Mucosa of rectum (tissue), 2 donors: Measurements from ENCODE around the gene QDPR.
"Not testable (repeated sequence)": the region's sequence is repeated elsewhere in the genome, so short reads cannot be mapped to it uniquely, and the experiment has no call there.

Source experiments
- H3K27ac ChIP-seq, 2 donors: one replicate each; pipeline ENCODE4 v1.7.0; 2013; ENCODE audit warnings: inconsistent platforms in 2 of 2, low read depth in 2 of 2, low read length in 2 of 2
- H3K27me3 ChIP-seq, 2 donors: one replicate each; pipeline ENCODE4 v1.7.0; 2013; ENCODE audit warnings: low read length in 2 of 2; ENCODE audit not compliant: control insufficient read depth in 2 of 2, insufficient read depth in 2 of 2
- H3K36me3 ChIP-seq, 2 donors: one replicate each; pipeline ENCODE4 v1.7.0; 2013; ENCODE audit warnings: low read length in 2 of 2; ENCODE audit not compliant: control insufficient read depth in 2 of 2, insufficient read depth in 2 of 2
- H3K4me1 ChIP-seq, 2 donors: one replicate each; pipeline ENCODE4 v1.7.0; 2013; ENCODE audit warnings: low read length in 2 of 2, mild to moderate bottlenecking in 1 of 2; ENCODE audit not compliant: control insufficient read depth in 2 of 2, insufficient read depth in 2 of 2
- H3K4me3 ChIP-seq, 2 donors: one replicate each; pipeline ENCODE4 v1.7.0; 2013; ENCODE audit warnings: low read length in 2 of 2
- H3K9ac ChIP-seq, 2 donors: one replicate each; pipeline ENCODE4 v1.7.0; 2013; ENCODE audit warnings: low read length in 2 of 2, low read depth in 1 of 2, mild to moderate bottlenecking in 1 of 2
- H3K9me3 ChIP-seq, 2 donors: one replicate each; pipeline ENCODE4 v1.7.0; 2013; ENCODE audit warnings: low read length in 2 of 2; ENCODE audit not compliant: control insufficient read depth in 2 of 2
- donor health status: healthy.
- donor health status: Normal muscosa, but diverticular disease.

The QDPR gene

DNA sequence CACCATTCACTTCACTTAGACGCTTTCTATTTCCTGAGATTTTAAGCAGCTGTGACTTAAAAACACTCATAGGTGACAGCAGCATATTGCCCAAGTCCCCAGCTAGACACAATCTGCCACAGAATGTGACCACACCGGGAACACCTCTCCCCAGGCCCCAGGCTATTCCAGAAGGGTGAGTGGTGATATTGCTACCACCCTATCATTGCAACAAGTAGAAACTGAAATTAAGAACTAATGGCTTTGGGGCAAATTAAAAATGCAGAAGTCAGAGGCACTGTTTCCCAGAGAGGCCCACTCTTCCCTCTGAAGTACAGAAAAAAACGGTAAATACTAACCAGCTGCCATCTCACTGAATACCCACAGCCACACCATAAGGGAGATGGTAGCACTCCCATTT is 35.0 kb downstream of the QDPR start:
- Histone ChIP-seq H3K4me1 (no peaks in the 10 kb centered on the region), H3K36me3 (no peaks in the 10 kb centered on the region), H3K27me3 (no peaks in the 10 kb centered on the region), H3K9me3 (no peaks in the 10 kb centered on the region), H3K4me3 (no peak overlapping the region), H3K9ac (no peak overlapping the region), H3K27ac (no peak overlapping the region)

- Histone ChIP-seq H3K36me3 (no peaks in the 10 kb centered on the region), H3K27ac (no peak overlapping the region), H3K27me3 (no peaks in the 10 kb centered on the region), H3K4me3 (no peak overlapping the region), H3K9ac (no peak overlapping the region), H3K4me1 (no peaks in the 10 kb centered on the region), H3K9me3 (no peaks in the 10 kb centered on the region)
Measured at GRCh38 chr4:17475481-17475880, 36.4 kb downstream of the QDPR start.

GRCh38 chr4:17469931-17470674 is 41.8 kb downstream of the QDPR start:
- H3K27ac ChIP-seq: no peak overlapping the region
- no peaks in the 10 kb centered on the region for H3K4me1 ChIP-seq
- H3K27me3 ChIP-seq: no peaks in the 10 kb centered on the region
- H3K9ac ChIP-seq: no peak overlapping the region
- H3K9me3 ChIP-seq: no peaks in the 10 kb centered on the region
- no peak overlapping the region for H3K4me3 ChIP-seq
- H3K36me3 ChIP-seq: no peaks in the 10 kb centered on the region

DNA sequence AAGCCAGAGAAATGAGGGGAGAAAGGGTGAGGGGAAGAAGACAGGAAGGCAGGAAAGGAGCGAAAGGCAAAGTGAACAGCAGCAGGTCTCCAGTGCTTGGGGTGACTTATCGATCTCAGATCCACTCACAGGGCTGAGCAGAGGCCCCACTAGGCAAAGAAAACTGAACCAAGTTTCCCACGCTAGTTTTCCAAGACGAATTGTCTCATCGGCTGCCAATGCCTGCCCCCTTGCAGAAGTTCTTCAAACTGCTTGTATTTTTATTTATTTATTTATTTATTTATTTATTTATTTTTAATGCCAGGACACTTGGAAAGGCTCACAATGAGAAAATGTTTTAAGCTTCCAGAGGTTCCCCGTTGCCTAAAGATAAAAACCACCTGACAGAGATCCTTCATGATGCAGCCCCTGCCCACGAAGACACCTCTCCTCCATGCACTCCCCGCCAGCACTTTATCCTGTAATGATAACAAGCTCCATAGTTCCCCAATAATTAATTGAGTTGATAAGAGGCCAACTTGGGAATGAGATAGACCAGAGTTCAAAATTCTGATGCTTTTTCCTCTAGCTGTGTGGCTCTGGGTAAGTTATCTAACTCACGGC is 43.2 kb downstream of the QDPR start:
- Histone ChIP-seq H3K9me3 (no peaks in the 10 kb centered on the region), H3K27ac (no peak overlapping the region), H3K4me1 (no peaks in the 10 kb centered on the region), H3K9ac (no peak overlapping the region), H3K27me3 (no peaks in the 10 kb centered on the region), H3K36me3 (no peaks in the 10 kb centered on the region), H3K4me3 (no peak overlapping the region)

DNA sequence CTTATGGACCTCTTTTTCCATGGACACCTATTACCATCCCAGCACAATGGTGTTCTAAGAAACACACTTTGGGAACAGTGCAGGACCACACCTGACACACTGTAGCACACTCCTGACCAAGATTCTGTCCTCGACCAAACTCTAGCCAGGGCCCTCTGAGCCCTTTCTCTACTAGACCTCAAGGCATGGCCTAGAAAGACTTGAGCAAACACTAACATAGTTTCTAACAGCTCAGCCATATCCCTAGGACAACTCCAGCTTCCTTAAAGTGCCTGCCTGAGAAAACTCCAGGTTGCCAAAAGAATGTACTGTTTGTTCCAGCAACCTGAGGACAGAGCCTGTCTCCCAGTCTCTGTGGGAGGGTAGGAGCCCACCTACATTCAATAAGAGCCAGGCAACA is 48.3 kb downstream of the QDPR start:
- H3K27me3 ChIP-seq: no peaks in the 10 kb centered on the region
- no peak overlapping the region for H3K9ac ChIP-seq
- no peak overlapping the region for H3K4me3 ChIP-seq
- H3K9me3 ChIP-seq: no peaks in the 10 kb centered on the region
- H3K36me3 ChIP-seq: no peaks in the 10 kb centered on the region
- H3K27ac ChIP-seq: no peak overlapping the region
- H3K4me1 ChIP-seq: no peaks in the 10 kb centered on the region

DNA sequence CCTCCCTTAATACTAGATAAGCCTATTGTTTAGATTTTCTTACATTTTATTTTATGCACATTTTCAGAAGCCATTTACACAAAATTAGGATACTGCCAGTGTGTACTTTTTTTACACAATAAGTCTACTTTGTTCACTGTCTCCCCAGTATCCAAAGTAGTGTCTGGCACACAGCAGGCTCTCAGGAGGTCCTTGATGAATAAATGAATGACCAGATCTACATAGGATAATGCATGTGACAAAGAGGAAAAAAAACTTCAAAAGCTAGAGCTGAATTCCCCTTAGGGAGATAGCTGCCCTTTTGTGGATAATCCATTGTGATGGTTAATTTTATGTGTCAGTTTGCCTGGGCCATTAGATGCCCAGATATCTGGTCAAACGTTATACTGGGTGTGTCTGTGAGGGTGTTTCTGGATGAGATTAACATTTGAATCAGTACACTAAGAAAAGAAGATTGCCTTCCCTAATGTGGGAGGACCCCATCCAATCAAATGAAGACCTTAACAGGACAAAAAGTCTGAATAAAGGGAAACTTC is 61.6 kb downstream of the QDPR start:
- H3K9ac ChIP-seq: no peak overlapping the region
- no peaks in the 10 kb centered on the region for H3K4me1 ChIP-seq
- no peak overlapping the region for H3K4me3 ChIP-seq
- H3K9me3 ChIP-seq: no peaks in the 10 kb centered on the region
- H3K36me3 ChIP-seq: no peaks in the 10 kb centered on the region
- no peak overlapping the region for H3K27ac ChIP-seq
- H3K27me3 ChIP-seq: no peaks in the 10 kb centered on the region

GRCh38 chr4:17448689-17449088 is 63.2 kb downstream of the QDPR start:
- H3K4me3 ChIP-seq: no peak overlapping the region
- no peaks in the 10 kb centered on the region for H3K4me1 ChIP-seq
- H3K27me3 ChIP-seq: no peaks in the 10 kb centered on the region
- no peaks in the 10 kb centered on the region for H3K9me3 ChIP-seq
- H3K36me3 ChIP-seq: no peaks in the 10 kb centered on the region
- H3K27ac ChIP-seq: no peak overlapping the region
- no peak overlapping the region for H3K9ac ChIP-seq

- Histone ChIP-seq H3K27ac (no peak overlapping the region), H3K36me3 (no peaks in the 10 kb centered on the region)
Measured at GRCh38 chr4:17447675-17448298, 64.1 kb downstream of the QDPR start.

DNA sequence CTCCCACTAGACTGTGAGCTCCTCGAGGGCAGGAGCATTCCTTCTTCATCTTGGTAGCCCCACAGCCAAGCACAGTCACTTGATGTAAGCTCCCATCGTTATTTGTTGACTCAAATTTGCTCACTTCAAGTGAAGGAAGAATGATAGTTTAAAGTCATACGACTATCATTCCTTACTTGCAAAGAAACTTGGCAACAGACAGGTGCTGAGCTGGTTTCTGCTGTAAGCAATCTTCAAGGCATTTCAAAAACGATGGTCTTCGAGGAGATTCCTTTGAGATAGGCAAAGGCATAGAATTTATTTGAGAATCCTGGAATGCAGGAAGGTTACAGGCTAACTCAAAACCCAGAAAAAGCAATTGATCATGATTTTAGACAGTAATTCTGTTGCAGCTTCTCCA is 64.8 kb downstream of the QDPR start:
- H3K27me3 ChIP-seq: no peaks in the 10 kb centered on the region
- H3K4me3 ChIP-seq: no peak overlapping the region
- H3K9ac ChIP-seq: no peak overlapping the region
- no peaks in the 10 kb centered on the region for H3K4me1 ChIP-seq
- no peak overlapping the region for H3K27ac ChIP-seq
- H3K9me3 ChIP-seq: no peaks in the 10 kb centered on the region
- H3K36me3 ChIP-seq: no peaks in the 10 kb centered on the region

More at GRCh38 chr4:17447675-17448298, 64.1 kb downstream of the QDPR start:
- H3K4me3 ChIP-seq: no peak overlapping the region
- H3K27me3 ChIP-seq: no peaks in the 10 kb centered on the region
- no peaks in the 10 kb centered on the region for H3K4me1 ChIP-seq
- no peak overlapping the region for H3K9ac ChIP-seq
- no peaks in the 10 kb centered on the region for H3K9me3 ChIP-seq

GRCh38 chr4:17442477-17442876 is 69.4 kb downstream of the QDPR start:
- not testable (repeated sequence) for H3K4me3 ChIP-seq, H3K4me1 ChIP-seq, H3K27ac ChIP-seq, H3K9ac ChIP-seq, H3K27me3 ChIP-seq, H3K9me3 ChIP-seq, H3K36me3 ChIP-seq
